ENCODE results near the gene PNKP. TPM values are rescaled to one million over a fixed set of nuclear protein-coding genes. Genes with fewer than 3 reads are reported as not detected.

PNKP gene
- total RNA-seq, 1 donor from 2014 or later: 69.3 TPM

GRCh38 chr19:49837009-49837310 lies 30.4 kb downstream of the PNKP start:
- no peak for DNase-seq (ENCODE audit: low read depth)
- H3K36me3 ChIP-seq (ENCODE audit: control insufficient read depth, insufficient read depth, low read length): peaks cover 1% of the 10 kb centered on the region
- TF ChIP-seq, protein P1, sequence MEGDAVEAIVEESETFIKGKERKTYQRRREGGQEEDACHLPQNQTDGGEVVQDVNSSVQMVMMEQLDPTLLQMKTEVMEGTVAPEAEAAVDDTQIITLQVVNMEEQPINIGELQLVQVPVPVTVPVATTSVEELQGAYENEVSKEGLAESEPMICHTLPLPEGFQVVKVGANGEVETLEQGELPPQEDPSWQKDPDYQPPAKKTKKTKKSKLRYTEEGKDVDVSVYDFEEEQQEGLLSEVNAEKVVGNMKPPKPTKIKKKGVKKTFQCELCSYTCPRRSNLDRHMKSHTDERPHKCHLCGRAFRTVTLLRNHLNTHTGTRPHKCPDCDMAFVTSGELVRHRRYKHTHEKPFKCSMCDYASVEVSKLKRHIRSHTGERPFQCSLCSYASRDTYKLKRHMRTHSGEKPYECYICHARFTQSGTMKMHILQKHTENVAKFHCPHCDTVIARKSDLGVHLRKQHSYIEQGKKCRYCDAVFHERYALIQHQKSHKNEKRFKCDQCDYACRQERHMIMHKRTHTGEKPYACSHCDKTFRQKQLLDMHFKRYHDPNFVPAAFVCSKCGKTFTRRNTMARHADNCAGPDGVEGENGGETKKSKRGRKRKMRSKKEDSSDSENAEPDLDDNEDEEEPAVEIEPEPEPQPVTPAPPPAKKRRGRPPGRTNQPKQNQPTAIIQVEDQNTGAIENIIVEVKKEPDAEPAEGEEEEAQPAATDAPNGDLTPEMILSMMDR (IDR thresholded peaks at IDR 0.05; ENCODE audit: insufficient read depth, low read length, poor library complexity, severe bottlenecking): no peak

DNA sequence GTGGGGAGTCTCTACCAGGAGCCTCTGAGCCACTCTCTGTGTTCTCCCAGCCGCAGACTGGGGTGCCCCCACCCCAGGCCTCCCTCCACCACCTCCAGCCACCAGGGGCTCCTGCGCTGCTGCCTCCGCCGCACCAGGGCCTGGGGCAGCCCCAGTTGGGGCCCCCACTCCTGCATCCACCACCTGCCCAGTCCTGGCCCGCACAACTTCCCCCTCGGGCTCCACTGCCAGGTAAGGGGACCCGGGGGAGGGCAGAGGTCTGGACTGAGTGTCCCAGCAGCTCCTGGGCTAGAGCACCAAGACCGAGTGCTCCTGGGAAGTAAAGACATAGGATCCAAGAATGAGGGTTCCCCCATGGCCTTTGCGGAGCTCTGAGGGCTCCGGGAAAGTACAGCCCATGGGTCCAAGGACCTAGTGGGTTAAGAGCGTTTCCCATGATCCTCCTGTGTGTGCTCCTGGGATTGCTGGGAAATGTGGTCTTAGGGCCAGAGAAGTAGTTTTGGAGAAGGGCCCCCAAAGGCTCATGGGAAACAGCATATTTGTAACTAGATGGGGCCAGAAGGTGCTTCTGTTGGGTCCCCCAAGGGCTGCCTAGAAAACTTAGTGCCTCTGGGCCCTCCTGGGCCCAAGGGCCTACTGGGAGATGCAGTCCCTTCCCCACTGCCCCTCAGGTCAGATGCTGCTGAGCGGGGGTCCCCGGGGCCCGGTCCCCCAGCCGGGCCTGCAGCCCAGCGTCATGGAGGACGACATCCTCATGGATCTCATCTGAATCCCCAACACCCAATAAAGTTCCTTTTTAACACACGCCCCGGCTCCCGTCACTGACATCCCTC lies 31.0 kb downstream of the PNKP start:
- DNase-seq (ENCODE audit: low read depth): no peak
- TF ChIP-seq, protein P1 (IDR thresholded peaks at IDR 0.05; ENCODE audit: insufficient read depth, low read length, poor library complexity, severe bottlenecking): no peak
- Histone ChIP-seq H3K4me3 (ENCODE audit: low read depth, low read length) (no peak overlapping the region), H3K36me3 (ENCODE audit: control insufficient read depth, insufficient read depth, low read length) (peaks cover 1% of the 10 kb centered on the region), H3K27me3 (ENCODE audit: control insufficient read depth, insufficient read depth, low read length) (no peaks in the 10 kb centered on the region)

More at GRCh38 chr19:49837009-49837310, 30.4 kb downstream of the PNKP start:
- Histone ChIP-seq H3K27me3 (ENCODE audit: control insufficient read depth, insufficient read depth, low read length) (no peaks in the 10 kb centered on the region), H3K4me3 (ENCODE audit: low read depth, low read length) (no peak overlapping the region)

- DNase-seq (ENCODE audit: low read depth): no peak
- Histone ChIP-seq H3K27me3 (ENCODE audit: control insufficient read depth, insufficient read depth, low read length) (no peaks in the 10 kb centered on the region), H3K4me3 (ENCODE audit: low read depth, low read length) (no peak overlapping the region), H3K36me3 (ENCODE audit: control insufficient read depth, insufficient read depth, low read length) (peaks cover 1% of the 10 kb centered on the region)
- TF ChIP-seq, protein P1 (IDR thresholded peaks at IDR 0.05; ENCODE audit: insufficient read depth, low read length, poor library complexity, severe bottlenecking): no peak
These were observed 31.8 kb downstream of the PNKP start for GRCh38 chr19:49835562-49835961.

GRCh38 chr19:49833599-49833998 lies 33.8 kb downstream of the PNKP start:
- no peaks in the 10 kb centered on the region for H3K27me3 ChIP-seq (ENCODE audit: control insufficient read depth, insufficient read depth, low read length)
- H3K4me3 ChIP-seq (ENCODE audit: low read depth, low read length): no peak overlapping the region
- no peak for DNase-seq (ENCODE audit: low read depth)
- TF ChIP-seq, protein P1 (IDR thresholded peaks at IDR 0.05; ENCODE audit: insufficient read depth, low read length, poor library complexity, severe bottlenecking): no peak
- H3K36me3 ChIP-seq (ENCODE audit: control insufficient read depth, insufficient read depth, low read length): peaks cover 1% of the 10 kb centered on the region

DNA sequence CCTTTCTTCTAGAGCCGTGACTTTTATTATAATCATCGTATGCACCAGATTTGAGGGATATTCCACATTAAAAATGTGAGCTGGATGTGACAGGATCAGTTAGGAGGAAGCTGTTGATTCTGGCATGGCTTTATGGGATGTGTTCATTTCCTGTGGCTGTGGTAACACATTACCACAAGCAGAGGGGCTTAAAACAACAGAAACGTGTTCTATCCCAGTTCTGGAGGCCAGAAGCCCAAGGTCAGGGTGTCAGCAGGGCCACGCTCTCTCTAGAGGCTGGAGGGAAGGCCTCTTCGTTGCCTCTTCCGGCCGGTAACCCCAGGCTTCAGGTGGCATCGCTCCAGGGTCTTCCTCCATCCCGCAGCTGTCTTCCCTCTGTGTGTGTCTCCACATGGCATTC lies 34.8 kb downstream of the PNKP start:
- H3K4me3 ChIP-seq (ENCODE audit: low read depth, low read length): no peak overlapping the region
- TF ChIP-seq, protein P1 (IDR thresholded peaks at IDR 0.05; ENCODE audit: insufficient read depth, low read length, poor library complexity, severe bottlenecking): no peak
- peaks cover 1% of the 10 kb centered on the region for H3K36me3 ChIP-seq (ENCODE audit: control insufficient read depth, insufficient read depth, low read length)
- no peak for DNase-seq (ENCODE audit: low read depth)
- no peaks in the 10 kb centered on the region for H3K27me3 ChIP-seq (ENCODE audit: control insufficient read depth, insufficient read depth, low read length)

DNA sequence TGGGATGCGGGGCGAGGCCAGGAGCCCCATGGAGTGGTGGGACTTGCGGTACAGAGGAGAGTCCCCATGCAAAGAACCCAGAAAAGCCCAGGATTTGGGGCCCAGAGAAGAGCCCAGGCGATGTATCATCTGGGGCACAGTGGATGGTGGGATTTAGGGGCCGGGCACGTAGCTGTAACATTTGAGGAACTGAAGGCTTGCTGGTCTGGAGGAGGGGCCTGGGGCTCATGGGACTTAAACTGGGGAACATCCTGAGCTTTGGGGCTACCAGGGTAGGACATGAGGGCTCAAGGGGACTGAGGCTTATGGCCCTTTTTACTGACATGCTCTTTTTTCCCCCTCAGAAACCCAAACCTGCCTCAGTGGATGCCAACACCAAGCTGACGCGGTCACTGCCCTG lies 35.8 kb downstream of the PNKP start:
- no peaks in the 10 kb centered on the region for H3K27me3 ChIP-seq (ENCODE audit: control insufficient read depth, insufficient read depth, low read length)
- no peak overlapping the region for H3K4me3 ChIP-seq (ENCODE audit: low read depth, low read length)
- DNase-seq (ENCODE audit: low read depth): no peak
- H3K36me3 ChIP-seq (ENCODE audit: control insufficient read depth, insufficient read depth, low read length): peaks cover 1% of the 10 kb centered on the region
- TF ChIP-seq, protein P1 (IDR thresholded peaks at IDR 0.05; ENCODE audit: insufficient read depth, low read length, poor library complexity, severe bottlenecking): no peak
